Activated CD4-positive, alpha-beta T cell treated with anti-CD3 and anti-CD28 coated beads, Interleukin-2, amount 10 ng/mL, durations not matched to agents 7 days and 5 days (primary cell): Measurements from ENCODE around the gene CD6. TPM values are rescaled to one million over a fixed set of nuclear protein-coding genes. Genes with fewer than 3 reads are reported as not detected.
A peak's percentile ranks its signal among the peaks of the same experiment; 100 is the strongest.

ENCODE experiments used
- CTCF ChIA-PET: fragments of 350-600 bp; sonication (Branson Sonifier 250); formaldehyde crosslinking; loops from one replicate; lab custom pipeline; 2021; ENCODE audit warnings: antibody characterized with exemption; lab: Charles Lee
- POLR2A ChIA-PET: fragments of 350-600 bp; sonication (Branson Sonifier 250); formaldehyde crosslinking; loops from one replicate; lab custom pipeline; 2021; ENCODE audit warnings: antibody characterized with exemption; lab: Charles Lee
- DNase-seq: peaks from one replicate; pipeline ENCODE4 v3.0.0-alpha.2; 2020
- H3K27ac Mint-ChIP-seq: one replicate; pipeline ENCODE4 v1.8.0; 2021; ENCODE audit warnings: mild to moderate bottlenecking, moderate library complexity, mixed read lengths
- H3K27me3 Mint-ChIP-seq: one replicate; pipeline ENCODE4 v1.8.0; 2021; ENCODE audit warnings: mixed read lengths
- H3K36me3 Mint-ChIP-seq: one replicate; pipeline ENCODE4 v1.8.0; 2021; ENCODE audit warnings: low read depth, mixed read lengths
- H3K4me1 Mint-ChIP-seq: one replicate; pipeline ENCODE4 v1.8.0; 2021; ENCODE audit warnings: mixed read lengths
- H3K4me3 Mint-ChIP-seq: one replicate; pipeline ENCODE4 v1.8.0; 2021; ENCODE audit warnings: mild to moderate bottlenecking, moderate library complexity, mixed read lengths
- H3K9me3 Mint-ChIP-seq: one replicate; pipeline ENCODE4 v1.8.0; 2021; ENCODE audit warnings: mixed read lengths
- total RNA-seq, 2 experiments: library from RNA; stranded (reverse); gene quantifications; one replicate each; pipeline ENCODE4 v1.2.3, GENCODE V29; 2021

CD6 gene
- total RNA-seq, 2 experiments from 2014 or later: 368 to 402 TPM

DNA sequence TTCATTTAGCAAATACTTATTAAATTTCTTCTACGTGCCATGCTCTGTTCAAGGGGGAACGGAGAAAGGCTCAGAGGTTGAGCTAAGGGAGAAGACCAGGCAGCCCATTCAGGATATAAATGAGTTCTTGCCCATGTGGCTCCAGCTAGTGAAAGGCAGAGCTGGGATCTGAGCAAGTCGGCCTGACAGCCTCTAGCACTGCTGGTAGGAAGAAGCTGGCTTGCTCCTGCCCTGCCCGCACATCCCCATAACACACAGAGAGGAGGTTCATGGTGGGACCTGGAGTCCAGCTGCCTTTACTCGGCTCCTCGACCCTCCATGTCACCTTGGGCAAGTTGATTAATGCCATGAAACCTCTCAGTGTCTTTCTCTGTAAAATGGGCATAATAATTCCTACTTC, 21.5 kb upstream of the CD6 start:
- Mint-ChIP-seq H3K4me1 (peaks cover 29% of the 10 kb centered on the region), H3K4me3 (peak overlapping the region; percentile 52), H3K27ac (no peak overlapping the region), H3K36me3 (no peaks in the 10 kb centered on the region), H3K9me3 (no peaks in the 10 kb centered on the region), H3K27me3 (peaks cover 16% of the 10 kb centered on the region)
- no peak for DNase-seq
- POLR2A ChIA-PET: no interaction called here
- CTCF ChIA-PET: interaction anchor here (1.6 kb wide), 1 partner anchor 24 kb away, joined by 3 read pairs; no protein-coding TSS in a partner anchor

- H3K36me3 Mint-ChIP-seq: no peaks in the 10 kb centered on the region
- CTCF ChIA-PET: interaction anchor here (1.6 kb wide), 2 partner anchors 15 to 23 kb away, joined by 3 to 5 read pairs; no protein-coding TSS in a partner anchor
- no peak overlapping the region for H3K4me3 Mint-ChIP-seq
- H3K9me3 Mint-ChIP-seq: no peaks in the 10 kb centered on the region
- no peak for DNase-seq
- peaks cover 16% of the 10 kb centered on the region for H3K27me3 Mint-ChIP-seq
- POLR2A ChIA-PET: no interaction called here
- H3K27ac Mint-ChIP-seq: peak overlapping the region; percentile 86
- peaks cover 32% of the 10 kb centered on the region for H3K4me1 Mint-ChIP-seq
These were observed 20.4 kb upstream of the CD6 start for GRCh38 chr11:60950933-60951605.

GRCh38 chr11:60951606-60951903, 19.9 kb upstream of the CD6 start:
- Mint-ChIP-seq H3K9me3 (no peaks in the 10 kb centered on the region), H3K27ac (peak overlapping the region; percentile 86)
- DNase-seq: no peak

GRCh38 chr11:60951904-60952741, 19.4 kb upstream of the CD6 start, which contains the start of gene SLC15A3:
SLC15A3 (minus strand) TSS chr11:60952176; CDS start chr11:60951551, 625 bp downstream.
- Mint-ChIP-seq H3K27ac (peak within 1 kb of the TSS; percentile 86), H3K9me3 (no peaks in the 10 kb centered on the region), H3K36me3 (no peaks in the 10 kb centered on the region), H3K4me3 (peak within 1 kb of the TSS; percentile 74), H3K27me3 (peaks cover 16% of the 10 kb centered on the region), H3K4me1 (peaks cover 32% of the 10 kb centered on the region)
- ChIA-PET CTCF (interaction anchor here (1.6 kb wide), 1 partner anchor 14 kb away, joined by 5 read pairs; no protein-coding TSS in a partner anchor), POLR2A (no interaction called here)
- DNase-seq: peak; percentile 50

More at GRCh38 chr11:60951606-60951903, 19.9 kb upstream of the CD6 start:
- ChIA-PET POLR2A (no interaction called here), CTCF (interaction anchor here (1.6 kb wide), 1 partner anchor 14 kb away, joined by 5 read pairs; no protein-coding TSS in a partner anchor)
- H3K36me3 Mint-ChIP-seq: no peaks in the 10 kb centered on the region
- H3K4me1 Mint-ChIP-seq: peaks cover 32% of the 10 kb centered on the region
- H3K27me3 Mint-ChIP-seq: peaks cover 16% of the 10 kb centered on the region
- peak overlapping the region; percentile 74 for H3K4me3 Mint-ChIP-seq

DNA sequence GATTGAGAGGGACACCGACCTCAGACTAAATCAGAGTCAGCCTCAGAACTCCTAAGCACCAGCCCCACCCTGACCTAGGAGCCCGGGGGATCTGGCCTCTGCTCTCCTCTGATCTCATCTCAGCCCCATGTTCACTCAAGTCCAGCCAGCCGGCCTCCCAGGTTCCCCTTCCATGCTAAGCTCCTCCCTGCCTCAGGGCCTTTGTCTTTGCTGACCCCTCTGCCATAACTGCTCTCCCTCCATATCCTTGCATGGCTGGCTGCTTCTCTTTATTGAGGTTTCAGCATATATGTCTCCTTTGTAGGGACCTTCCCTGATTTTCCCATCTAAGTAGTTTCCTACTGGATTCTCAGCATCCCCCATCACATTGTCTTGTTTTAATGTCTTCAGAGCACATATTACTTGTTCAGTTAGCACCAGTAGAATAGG, 18.7 kb upstream of the CD6 start:
- Mint-ChIP-seq H3K9me3 (no peaks in the 10 kb centered on the region), H3K27ac (no peak overlapping the region), H3K36me3 (no peaks in the 10 kb centered on the region), H3K4me1 (peaks cover 32% of the 10 kb centered on the region), H3K27me3 (peaks cover 16% of the 10 kb centered on the region), H3K4me3 (peak overlapping the region; percentile 8)
- no peak for DNase-seq
- ChIA-PET CTCF (interaction anchor here (1.0 to 1.6 kb wide), 4 partner anchors 13 to 33 kb away, joined by 3 to 5 read pairs (median 4); no protein-coding TSS in a partner anchor), POLR2A (no interaction called here)

DNA sequence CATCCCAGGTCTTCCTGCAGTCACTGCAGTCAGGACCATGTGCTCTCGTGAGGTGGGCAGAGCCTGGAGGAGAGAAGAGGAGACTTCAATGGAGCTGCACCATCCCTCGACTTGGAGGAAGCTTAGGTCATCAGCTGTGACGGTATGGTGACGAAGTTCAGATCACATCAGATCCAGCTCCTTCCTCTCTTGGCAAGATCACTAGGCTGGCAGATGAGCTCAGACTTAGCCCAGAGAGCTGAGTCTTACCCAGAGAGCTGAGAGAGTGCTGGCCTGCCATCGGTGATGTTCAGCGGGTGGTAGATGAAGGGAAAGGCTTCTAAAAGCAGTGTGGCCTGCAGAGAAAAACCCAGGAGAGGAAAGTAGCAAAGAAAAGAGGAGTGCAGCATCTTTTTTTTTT, 17.7 kb upstream of the CD6 start:
- peaks cover 13% of the 10 kb centered on the region for H3K27me3 Mint-ChIP-seq
- H3K4me3 Mint-ChIP-seq: no peak overlapping the region
- peaks cover 29% of the 10 kb centered on the region for H3K4me1 Mint-ChIP-seq
- ChIA-PET POLR2A (no interaction called here), CTCF (interaction anchor here (0.6 to 1.4 kb wide), 6 partner anchors 11 to 45 kb away, joined by 3 to 4 read pairs (median 4); no protein-coding TSS in a partner anchor)
- no peaks in the 10 kb centered on the region for H3K36me3 Mint-ChIP-seq
- no peaks in the 10 kb centered on the region for H3K9me3 Mint-ChIP-seq
- no peak for DNase-seq
- no peak overlapping the region for H3K27ac Mint-ChIP-seq

DNA sequence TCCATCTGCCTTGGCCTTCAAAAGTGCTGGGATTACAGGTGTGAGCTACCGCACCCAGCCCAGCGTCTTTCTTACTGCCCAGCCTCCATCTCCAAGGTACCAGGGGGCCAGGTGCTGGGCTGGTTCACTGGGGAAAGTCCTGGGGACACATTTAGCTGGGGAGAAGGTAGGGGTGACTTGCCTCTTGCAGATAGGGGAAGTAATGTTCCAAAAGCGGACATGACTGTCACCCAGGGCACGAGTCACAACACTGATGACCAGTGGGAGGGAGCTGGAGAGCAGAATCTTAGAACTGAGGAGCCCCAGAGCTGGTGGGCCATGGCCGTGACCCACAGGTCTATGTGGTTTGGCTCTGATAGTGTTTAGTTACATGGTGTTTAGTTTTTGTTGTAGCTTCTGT, 17.1 kb upstream of the CD6 start:
- POLR2A ChIA-PET: no interaction called here

DNA sequence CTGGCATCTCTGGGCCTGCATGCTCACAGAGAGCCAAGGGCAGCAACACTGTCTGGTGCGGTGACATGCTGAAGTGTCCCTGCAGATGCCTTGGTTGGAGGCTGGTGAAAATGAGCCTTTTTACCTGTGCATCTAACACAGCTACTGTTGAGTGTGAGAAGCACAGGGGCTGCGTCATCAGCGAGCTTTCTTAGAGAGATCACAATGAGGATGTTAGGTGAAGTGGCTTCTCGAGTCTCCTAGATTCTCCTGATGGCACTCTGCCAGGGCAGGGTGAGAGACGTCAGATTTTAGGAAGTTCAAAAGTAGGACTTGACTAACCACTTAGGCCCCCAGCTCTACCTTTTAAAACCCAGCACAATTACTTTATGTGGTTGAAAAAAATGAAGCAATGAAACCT, 15.9 kb upstream of the CD6 start:
- Mint-ChIP-seq H3K27ac (no peak overlapping the region), H3K4me1 (peaks cover 25% of the 10 kb centered on the region), H3K9me3 (no peaks in the 10 kb centered on the region), H3K36me3 (no peaks in the 10 kb centered on the region), H3K27me3 (peaks cover 16% of the 10 kb centered on the region), H3K4me3 (no peak overlapping the region)
- ChIA-PET CTCF (interaction anchor here (0.6 kb wide), 1 partner anchor 403 kb away, joined by 4 read pairs; no protein-coding TSS in a partner anchor), POLR2A (no interaction called here)
- no peak for DNase-seq

More for the DNA sequence above, 17.1 kb upstream of the CD6 start:
- H3K9me3 Mint-ChIP-seq: no peaks in the 10 kb centered on the region
- H3K4me1 Mint-ChIP-seq: peaks cover 29% of the 10 kb centered on the region
- no peaks in the 10 kb centered on the region for H3K36me3 Mint-ChIP-seq
- peaks cover 12% of the 10 kb centered on the region for H3K27me3 Mint-ChIP-seq
- CTCF ChIA-PET: interaction anchor here (0.7 to 1.4 kb wide), 3 partner anchors 10 to 52 kb away, joined by 3 to 4 read pairs (median 3); no protein-coding TSS in a partner anchor
- no peak overlapping the region for H3K4me3 Mint-ChIP-seq
- H3K27ac Mint-ChIP-seq: no peak overlapping the region
- no peak for DNase-seq

DNA sequence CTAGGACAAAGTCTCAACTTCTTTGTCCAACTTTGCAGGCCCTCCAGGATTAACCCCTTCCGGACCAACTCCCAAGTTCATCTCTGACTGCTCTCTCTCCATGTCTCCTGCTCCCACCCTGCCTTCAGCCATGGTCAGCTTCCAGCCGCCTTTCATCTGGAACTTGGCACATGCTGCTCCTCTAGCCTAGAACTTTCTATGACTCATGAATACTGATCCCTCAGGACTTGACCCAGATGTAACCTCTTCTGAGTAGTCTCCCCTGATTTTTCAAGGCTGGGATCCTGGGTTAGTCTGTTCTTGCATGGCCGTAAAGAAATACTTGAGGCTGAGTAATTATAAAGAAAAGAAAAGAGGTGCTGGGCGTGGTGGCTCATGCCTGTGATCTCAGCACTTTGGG, 14.3 kb upstream of the CD6 start:
- CTCF ChIA-PET: no interaction called here
- no peak for DNase-seq
- POLR2A ChIA-PET: no interaction called here
- Mint-ChIP-seq H3K4me3 (no peak overlapping the region), H3K27ac (no peak overlapping the region), H3K4me1 (peaks cover 18% of the 10 kb centered on the region), H3K36me3 (no peaks in the 10 kb centered on the region), H3K9me3 (no peaks in the 10 kb centered on the region), H3K27me3 (peaks cover 15% of the 10 kb centered on the region)

- DNase-seq: no peak
- ChIA-PET CTCF (interaction anchor here (3.3 kb wide), 1 partner anchor 11 kb away, joined by 12 read pairs; the partner anchor contains the start of gene CD6), POLR2A (no interaction called here)
- Mint-ChIP-seq H3K9me3 (no peaks in the 10 kb centered on the region), H3K27me3 (peaks cover 19% of the 10 kb centered on the region), H3K36me3 (no peaks in the 10 kb centered on the region), H3K4me3 (no peak overlapping the region), H3K27ac (no peak overlapping the region), H3K4me1 (peaks cover 4% of the 10 kb centered on the region)
These were observed 12.0 kb upstream of the CD6 start for GRCh38 chr11:60959431-60959830.

DNA sequence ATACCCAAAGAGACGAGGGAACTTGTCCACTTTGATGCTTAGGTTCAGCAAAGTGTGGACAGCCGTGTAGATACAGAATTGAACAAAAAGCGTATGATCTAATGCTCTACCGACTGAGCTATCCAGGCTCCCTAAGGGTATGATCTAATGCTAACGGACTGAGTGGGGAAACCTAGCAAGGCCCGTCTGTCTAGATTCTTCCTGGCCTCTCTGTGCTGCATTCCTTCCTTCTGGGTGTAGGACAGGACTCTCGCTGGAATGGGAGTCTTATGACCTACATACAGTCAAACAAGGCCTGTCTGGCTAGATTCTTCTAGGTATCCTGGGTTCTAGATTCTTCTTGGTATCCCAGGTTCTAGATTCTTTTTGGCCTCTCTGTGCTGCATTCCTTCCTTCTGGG, 11.1 kb upstream of the CD6 start:
- Mint-ChIP-seq H3K4me3 (no peak overlapping the region), H3K4me1 (peaks cover 4% of the 10 kb centered on the region), H3K27ac (no peak overlapping the region), H3K27me3 (peaks cover 19% of the 10 kb centered on the region), H3K9me3 (no peaks in the 10 kb centered on the region), H3K36me3 (no peaks in the 10 kb centered on the region)
- ChIA-PET CTCF (interaction anchor here (0.6 to 3.3 kb wide), 2 partner anchors 10 to 301 kb away, joined by 4 to 12 read pairs; partner anchors contain the start of gene CD6), POLR2A (no interaction called here)
- DNase-seq: no peak

GRCh38 chr11:60964801-60965200, 6.7 kb upstream of the CD6 start:
- Mint-ChIP-seq H3K27ac (no peak overlapping the region), H3K36me3 (peaks cover 6% of the 10 kb centered on the region), H3K4me3 (no peak overlapping the region), H3K4me1 (peaks cover under 1% of the 10 kb centered on the region), H3K9me3 (peaks cover 10% of the 10 kb centered on the region), H3K27me3 (peaks cover 20% of the 10 kb centered on the region)
- CTCF ChIA-PET: interaction anchor here (0.7 to 1.8 kb wide), 4 partner anchors 11 to 1153 kb away, joined by 3 to 5 read pairs (median 4); partner anchors contain the start of gene SLC15A3
- DNase-seq: no peak
- POLR2A ChIA-PET: no interaction called here
